Lower leg skin (tissue), 4 donors: ENCODE results near the gene RPIA. TPM values are rescaled to one million over a fixed set of nuclear protein-coding genes. Genes with fewer than 3 reads are reported as not detected.

Source experiments
- DNase-seq, 2 donors: peaks; one replicate each; pipeline ENCODE4 v3.0.0-alpha.2; 2019; ENCODE audit warnings: low spot score in 2 of 2
- H3K4me3 ChIP-seq: fragments of 200-600 bp; sonication (generic); 2 replicates; pipeline ENCODE4 v1.5.1; 2017; ENCODE audit warnings: mild to moderate bottlenecking, low read depth; ENCODE audit not compliant: poor library complexity, severe bottlenecking
- POLR2A ChIP-seq, 2 donors: fragments of 450-650 bp; IDR thresholded peaks; one replicate each; pipeline ENCODE4 v1.6.1; 2016 to 2017; ENCODE audit warnings: antibody characterized with exemption in 2 of 2, mild to moderate bottlenecking in 1 of 2, moderate library complexity in 1 of 2
- WGBS, 2 donors: methylation state at CpG; one replicate each; pipeline ENCODE4 v1.1.5; 2018; 5-methylcytosine and 5-hydroxymethylcytosine counted together
- intact Hi-C: fragments of 100-400 bp; cut with DNase I; formaldehyde crosslinking; loops from one replicate; pipeline ENCODE4 v1.15.0; 2023; ENCODE audit warnings: low total_unique reads
- total RNA-seq, 4 donors: library from RNA; depleted of rRNA; stranded (reverse); fragments of >200 nt; gene quantifications; one replicate each; pipeline ENCODE4 v1.1.0, GENCODE V29; 2016
- TF ChIP-seq, protein P1 (sequence below), 3 donors: fragments of 450-650 bp; IDR thresholded peaks; one replicate each; pipeline ENCODE4 v1.5.1; 2016; ENCODE audit warnings: antibody characterized with exemption in 3 of 3, mild to moderate bottlenecking in 3 of 3, moderate library complexity in 2 of 3

Gene RPIA
- total RNA-seq, 4 donors from 2014 or later, result 5.9 to 14.1 (median 8.5) TPM

DNA sequence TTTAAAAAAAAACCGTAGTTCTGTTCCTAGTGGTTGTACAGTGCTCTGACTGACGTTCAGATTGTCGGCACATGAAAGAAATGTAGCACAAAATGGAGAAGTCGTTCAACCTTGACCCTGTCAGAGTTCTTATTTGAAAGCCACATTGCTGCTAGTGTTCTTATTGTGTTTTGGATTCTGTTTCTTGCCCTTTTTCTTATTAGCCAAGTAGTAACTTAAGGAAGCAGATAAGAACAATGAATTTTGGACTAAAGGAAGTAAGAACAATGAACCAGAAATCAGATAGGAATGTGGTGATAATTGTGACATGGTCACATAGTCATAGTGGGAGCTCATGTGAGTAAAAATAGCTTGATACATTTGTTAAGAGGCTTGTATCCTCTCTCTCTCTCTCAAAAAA, 45.9 kb downstream of the RPIA start:
- intact Hi-C loops, result no loop called here
- WGBS, 2 donors, result 80% methylated on average over 4 of the region's 4 CpGs
- no peak overlapping the region for H3K4me3 ChIP-seq
- TF ChIP-seq POLR2A (IDR thresholded peaks at IDR 0.05), result no peak
- TF ChIP-seq, protein P1, sequence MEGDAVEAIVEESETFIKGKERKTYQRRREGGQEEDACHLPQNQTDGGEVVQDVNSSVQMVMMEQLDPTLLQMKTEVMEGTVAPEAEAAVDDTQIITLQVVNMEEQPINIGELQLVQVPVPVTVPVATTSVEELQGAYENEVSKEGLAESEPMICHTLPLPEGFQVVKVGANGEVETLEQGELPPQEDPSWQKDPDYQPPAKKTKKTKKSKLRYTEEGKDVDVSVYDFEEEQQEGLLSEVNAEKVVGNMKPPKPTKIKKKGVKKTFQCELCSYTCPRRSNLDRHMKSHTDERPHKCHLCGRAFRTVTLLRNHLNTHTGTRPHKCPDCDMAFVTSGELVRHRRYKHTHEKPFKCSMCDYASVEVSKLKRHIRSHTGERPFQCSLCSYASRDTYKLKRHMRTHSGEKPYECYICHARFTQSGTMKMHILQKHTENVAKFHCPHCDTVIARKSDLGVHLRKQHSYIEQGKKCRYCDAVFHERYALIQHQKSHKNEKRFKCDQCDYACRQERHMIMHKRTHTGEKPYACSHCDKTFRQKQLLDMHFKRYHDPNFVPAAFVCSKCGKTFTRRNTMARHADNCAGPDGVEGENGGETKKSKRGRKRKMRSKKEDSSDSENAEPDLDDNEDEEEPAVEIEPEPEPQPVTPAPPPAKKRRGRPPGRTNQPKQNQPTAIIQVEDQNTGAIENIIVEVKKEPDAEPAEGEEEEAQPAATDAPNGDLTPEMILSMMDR (IDR thresholded peaks at IDR 0.05), result no peak
- no peak for DNase-seq

DNA sequence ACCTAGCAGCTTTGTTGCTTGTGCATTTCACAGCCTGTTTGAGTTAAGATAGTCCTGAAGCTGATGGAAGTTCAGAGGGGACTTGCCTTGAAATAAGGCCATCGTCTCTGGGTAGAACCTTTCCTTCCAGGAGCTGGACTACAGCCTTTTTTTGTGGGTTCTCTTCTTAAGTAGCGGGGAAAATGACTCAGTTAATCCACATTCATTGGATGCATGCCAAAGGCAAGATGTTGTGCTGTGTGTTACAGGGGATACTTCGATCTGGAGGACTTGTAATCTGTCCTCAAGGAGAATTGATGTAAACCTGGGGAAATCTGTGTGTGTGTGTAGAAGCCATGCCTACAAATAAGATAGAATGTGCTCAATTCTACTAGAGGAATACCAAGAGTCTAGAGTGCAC, 46.8 kb downstream of the RPIA start:
- intact Hi-C loops, result no loop called here
- DNase-seq, result no peak
- WGBS, 2 donors, result 62 to 73% methylated on average over 3 of the region's 3 CpGs
- TF ChIP-seq POLR2A (IDR thresholded peaks at IDR 0.05), result no peak
- TF ChIP-seq, protein P1 (IDR thresholded peaks at IDR 0.05), result no peak
- H3K4me3 ChIP-seq, result no peak overlapping the region

DNA sequence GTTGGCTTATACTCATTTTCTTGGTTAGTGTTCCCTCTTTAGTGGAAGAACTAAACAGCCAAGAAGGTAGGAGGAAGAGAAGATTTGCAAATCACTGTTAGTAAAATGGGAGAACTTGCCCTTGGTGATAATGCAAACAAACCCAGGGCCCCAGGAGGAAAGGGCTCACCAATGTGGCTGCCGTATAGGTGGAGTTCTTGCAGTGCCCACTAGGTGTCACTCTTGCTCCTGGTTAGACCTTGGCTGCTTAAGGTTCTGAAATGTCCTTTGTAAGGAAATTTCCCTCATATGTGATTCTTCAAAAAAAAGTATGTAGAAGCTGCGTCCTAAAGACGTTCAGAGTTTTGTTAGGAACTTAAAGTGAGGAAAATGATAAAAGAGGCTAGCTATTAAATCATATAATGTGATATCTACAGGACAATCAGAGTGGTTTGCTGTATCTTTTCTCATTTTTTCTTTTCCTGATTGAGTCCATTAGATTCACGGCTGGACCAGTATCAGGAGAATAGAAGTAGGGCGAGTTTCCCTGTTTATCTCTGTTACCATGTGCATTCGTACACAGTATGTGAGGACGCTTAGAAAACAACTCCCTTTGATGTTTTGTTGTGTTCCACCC, 48.6 kb downstream of the RPIA start:
- intact Hi-C loops, result no loop called here
- no peak for TF ChIP-seq POLR2A (IDR thresholded peaks at IDR 0.05)
- TF ChIP-seq, protein P1 (IDR thresholded peaks at IDR 0.05), result peak in 1 of 3 donors; percentile 45
- 46 to 49% methylated on average over 7 of the region's 7 CpGs for WGBS, 2 donors
- no peak overlapping the region for H3K4me3 ChIP-seq
- DNase-seq, result peak; percentile 37 to 89

DNA sequence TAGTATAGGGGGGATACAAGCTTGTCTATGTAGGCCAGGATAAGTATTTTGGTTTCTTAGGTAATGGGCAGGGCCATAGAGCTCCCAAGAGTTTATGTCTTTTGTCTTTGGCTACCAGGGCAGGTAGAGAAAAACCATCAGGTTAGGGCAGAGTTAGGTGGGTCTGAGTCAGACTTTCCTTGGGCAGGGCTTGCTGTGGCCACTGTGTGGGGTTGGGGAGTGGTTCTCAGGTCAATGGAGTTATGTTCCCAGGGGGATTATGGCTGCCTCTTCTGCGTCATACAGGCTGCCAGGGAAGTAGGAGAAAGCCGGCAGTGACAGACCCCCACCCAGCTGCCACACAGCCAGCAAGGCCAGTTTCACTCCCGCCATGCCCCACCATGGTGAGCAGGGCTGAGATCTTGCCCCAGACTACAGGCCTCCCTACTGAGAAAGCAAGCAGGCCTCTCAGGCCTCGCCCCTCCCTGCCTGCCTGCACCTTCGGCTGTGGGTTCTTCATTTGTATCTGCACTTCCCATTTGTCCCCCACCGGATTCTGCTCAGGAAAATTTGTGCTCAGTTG, 55.5 kb downstream of the RPIA start:
- intact Hi-C loops, result no loop called here
- WGBS, 2 donors, result 91 to 97% methylated on average over 6 of the region's 6 CpGs
- no peak overlapping the region for H3K4me3 ChIP-seq
- TF ChIP-seq POLR2A (IDR thresholded peaks at IDR 0.05), result no peak
- TF ChIP-seq, protein P1 (IDR thresholded peaks at IDR 0.05), result no peak
- DNase-seq, result no peak

DNA sequence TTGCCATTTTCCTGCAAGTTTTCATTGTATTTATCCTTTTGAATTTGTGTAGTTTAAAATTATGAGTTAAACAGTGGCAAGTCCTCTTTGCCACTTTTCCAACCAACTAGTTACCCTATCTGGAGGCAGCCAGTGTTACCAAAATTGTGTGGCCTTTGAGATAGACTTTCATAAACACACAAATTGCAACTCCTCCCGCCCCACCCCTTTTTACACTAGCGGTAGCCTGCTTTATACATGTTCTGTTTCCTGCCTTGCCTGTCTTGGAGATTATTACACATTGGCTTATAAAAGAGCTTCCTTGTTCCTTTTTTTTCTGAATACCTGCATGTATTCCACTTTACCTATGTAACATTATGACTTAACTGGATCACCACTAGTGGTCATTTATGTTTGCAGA, 56.5 kb downstream of the RPIA start:
- DNase-seq, result no peak
- no peak for TF ChIP-seq POLR2A (IDR thresholded peaks at IDR 0.05)
- TF ChIP-seq, protein P1 (IDR thresholded peaks at IDR 0.05), result no peak

DNA sequence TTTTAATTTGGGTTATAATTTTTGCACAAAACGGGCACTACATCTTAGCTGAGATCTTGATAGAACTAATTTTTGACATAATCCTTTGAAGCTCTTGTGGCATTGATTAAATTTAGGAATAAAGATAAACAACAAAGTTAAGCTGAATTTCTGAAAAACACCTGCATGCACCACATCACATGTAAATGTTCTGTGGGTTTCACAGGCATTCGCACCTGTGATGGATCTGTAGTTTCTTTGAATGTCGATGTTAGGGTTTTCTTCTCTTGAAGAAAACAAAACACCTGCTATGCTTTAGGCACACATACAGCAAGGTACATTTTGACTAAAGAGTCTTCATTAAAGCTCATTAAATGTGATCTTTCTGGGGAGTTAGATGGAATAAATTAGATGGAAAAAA, 60.3 kb downstream of the RPIA start:
- intact Hi-C loops, result no loop called here
- H3K4me3 ChIP-seq, result no peak overlapping the region
- WGBS, 2 donors, result 95 to 99% methylated on average over 3 of the region's 3 CpGs
- TF ChIP-seq, protein P1 (IDR thresholded peaks at IDR 0.05), result no peak
- no peak for TF ChIP-seq POLR2A (IDR thresholded peaks at IDR 0.05)
- no peak for DNase-seq

More for the DNA sequence above, 56.5 kb downstream of the RPIA start:
- WGBS, 2 donors, result 83 to 93% methylated on average over 2 of the region's 2 CpGs
- no peak overlapping the region for H3K4me3 ChIP-seq
- intact Hi-C loops, result no loop called here
